Germinal center (tissue), 1 donor: Measurements from ENCODE around the gene HSF4.
A peak's percentile ranks its signal among the peaks of the same experiment; 100 is the strongest.

ENCODE experiments used
- DNase-seq: peaks from one replicate; pipeline ENCODE4 v3.0.0; 2012; ENCODE audit warnings: mixed read lengths, low spot score

HSF4 gene

DNA sequence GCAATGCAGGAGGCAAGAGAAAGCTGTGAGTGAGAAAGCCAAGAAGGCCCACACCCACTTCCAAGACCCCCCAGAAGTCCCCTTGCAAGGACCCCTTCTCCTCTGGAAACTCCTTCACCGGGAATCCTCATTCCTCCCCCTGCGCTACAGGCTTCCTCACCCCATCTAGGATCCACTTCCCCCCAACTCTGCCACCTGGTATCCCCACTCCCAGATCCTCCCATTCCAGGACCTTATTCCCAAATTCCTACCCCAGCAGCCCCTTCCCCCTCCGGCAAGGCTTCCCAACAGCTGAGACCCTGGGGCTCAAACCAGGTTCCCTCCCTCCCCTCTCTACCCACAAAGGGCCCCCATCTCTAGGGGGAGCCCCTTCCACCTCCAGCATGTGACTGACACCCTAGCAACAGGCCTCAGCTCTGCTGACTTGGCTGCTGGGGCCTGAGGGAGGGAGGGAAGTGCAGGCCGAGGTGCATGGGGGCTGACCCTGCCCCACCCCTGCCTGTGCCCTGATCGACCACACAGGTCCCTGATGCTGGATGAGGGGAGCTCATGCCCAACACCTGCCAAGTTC lies 2.1 kb downstream of the HSF4 start:
- no peak for DNase-seq

- DNase-seq = no peak
These were observed 3.0 kb downstream of the HSF4 start for GRCh38 chr16:67167588-67167987.

- no peak for DNase-seq
These were observed 4.5 kb downstream of the HSF4 start for GRCh38 chr16:67169011-67169451.

DNA sequence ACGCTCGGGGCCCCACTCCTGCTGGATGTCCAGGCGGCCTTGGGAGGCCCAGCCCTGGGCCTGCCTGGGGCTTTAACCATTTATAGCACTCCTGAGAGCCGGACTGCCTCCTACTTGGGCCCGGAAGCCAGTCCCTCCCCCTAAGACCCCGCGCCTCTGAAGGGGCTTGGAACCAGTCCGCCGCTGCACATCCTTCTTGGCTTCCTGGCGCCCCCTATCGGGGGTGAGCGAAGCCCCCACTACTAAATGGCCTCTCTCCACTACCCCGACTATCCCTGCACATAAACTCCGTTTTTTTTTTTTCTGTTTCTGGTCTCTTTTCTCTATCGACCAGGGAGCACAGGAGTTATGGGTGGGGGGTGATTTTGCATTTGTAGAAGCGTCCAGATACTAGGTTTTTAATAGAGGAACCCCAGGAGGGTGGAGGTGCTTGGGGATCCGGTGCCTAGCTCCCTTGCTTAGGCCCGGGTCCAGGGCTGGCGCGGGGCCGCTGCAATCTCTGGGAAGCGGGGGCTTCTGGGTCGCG lies 5.2 kb downstream of the HSF4 start:
- DNase-seq = no peak

- no peak for DNase-seq
These were observed 5.8 kb downstream of the HSF4 start, which contains the start of gene NOL3 for GRCh38 chr16:67170168-67170948. TSS of gene NOL3 (plus strand) at chr16:67170538.

DNA sequence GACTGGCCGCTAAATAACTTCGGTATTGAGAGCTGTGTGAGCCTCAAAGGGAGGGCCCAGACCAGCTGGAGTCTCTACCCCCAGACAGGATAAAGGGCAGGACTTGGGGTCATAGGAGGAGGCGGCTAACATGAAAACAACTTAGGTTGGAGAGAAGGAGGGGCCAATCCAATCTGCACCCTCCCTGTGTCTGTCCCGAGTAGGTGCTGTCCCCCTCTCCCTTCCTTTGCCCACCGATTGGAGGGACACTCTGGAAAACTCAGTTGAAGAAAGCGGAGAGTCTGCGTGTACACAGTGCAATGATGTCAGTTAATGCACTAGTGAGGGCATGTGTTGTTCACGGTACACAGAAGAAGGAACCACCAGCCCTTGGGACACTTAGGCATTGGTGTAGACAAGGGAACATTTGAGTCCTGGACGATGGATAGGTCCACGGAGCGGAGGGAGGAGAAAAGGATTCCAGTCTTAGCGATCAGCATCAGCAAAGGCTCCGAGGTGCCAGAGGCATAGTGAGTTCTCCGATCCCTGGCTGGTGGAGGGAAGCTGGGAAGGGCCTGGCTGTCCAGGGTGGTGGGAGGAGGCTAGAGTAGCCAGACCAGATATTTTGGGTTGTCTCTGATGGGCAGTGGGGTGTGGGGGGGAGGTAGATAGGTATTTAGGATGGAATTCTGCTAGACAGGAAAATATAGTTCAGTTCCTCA lies 6.6 kb downstream of the HSF4 start:
- no peak for DNase-seq

DNA sequence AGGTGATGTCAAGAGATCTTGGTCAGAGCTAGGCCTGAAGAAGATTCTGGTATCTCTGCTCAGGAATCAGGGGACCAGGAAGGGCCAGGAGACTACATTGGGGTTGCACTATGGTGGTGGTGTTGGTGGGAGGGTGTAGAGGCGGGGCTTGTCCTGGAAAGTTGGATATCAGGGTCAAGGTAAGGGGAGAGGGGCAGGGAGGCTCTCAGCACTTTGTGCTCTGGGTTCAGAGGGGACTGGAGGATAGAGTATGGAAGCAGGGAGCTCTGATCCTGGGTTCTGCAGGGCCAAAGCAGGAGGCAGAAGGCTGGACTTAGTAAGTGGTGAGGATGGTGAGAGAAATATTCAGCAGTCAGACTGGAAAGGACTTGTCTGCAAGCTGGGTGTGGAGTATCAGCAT lies 8.8 kb downstream of the HSF4 start:
- DNase-seq = no peak

- DNase-seq = peak; percentile 63
These were observed 9.5 kb downstream of the HSF4 start for GRCh38 chr16:67173808-67174705.

DNA sequence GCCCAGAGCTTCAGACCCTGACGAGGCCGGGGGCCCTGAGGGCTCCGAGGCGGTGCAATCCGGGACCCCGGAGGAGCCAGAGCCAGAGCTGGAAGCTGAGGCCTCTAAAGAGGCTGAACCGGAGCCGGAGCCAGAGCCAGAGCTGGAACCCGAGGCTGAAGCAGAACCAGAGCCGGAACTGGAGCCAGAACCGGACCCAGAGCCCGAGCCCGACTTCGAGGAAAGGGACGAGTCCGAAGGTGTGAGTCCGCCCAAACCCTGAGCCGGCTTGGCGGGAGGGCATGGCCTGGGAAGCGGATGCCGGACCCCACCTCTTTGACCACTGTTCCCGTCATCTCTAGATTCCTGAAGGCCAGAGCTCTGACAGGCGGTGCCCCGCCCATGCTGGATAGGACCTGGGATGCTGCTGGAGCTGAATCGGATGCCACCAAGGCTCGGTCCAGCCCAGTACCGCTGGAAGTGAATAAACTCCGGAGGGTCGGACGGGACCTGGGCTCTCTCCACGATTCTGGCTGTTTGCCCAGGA lies 10.2 kb downstream of the HSF4 start:
- DNase-seq = no peak

DNA sequence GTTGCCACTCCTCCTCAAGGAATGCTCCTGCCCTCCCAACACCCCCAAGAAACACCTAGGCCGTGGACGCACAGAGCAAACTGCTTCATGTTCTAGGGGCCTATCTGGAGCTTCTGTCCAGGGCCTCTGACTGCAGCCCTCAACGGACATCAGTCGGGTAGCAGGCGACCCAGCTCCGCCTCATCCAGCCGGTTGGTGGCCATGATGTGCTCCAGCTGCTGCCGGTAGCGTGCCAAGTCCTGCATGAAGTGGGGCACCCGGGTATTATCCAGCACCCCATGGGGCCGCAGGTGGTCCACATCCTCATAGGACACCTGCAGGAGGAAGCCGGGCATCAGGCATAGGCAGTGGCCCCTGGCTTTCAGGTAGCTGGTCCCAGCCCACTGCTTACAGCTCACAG lies 12.1 kb downstream of the HSF4 start:
- DNase-seq = no peak

DNA sequence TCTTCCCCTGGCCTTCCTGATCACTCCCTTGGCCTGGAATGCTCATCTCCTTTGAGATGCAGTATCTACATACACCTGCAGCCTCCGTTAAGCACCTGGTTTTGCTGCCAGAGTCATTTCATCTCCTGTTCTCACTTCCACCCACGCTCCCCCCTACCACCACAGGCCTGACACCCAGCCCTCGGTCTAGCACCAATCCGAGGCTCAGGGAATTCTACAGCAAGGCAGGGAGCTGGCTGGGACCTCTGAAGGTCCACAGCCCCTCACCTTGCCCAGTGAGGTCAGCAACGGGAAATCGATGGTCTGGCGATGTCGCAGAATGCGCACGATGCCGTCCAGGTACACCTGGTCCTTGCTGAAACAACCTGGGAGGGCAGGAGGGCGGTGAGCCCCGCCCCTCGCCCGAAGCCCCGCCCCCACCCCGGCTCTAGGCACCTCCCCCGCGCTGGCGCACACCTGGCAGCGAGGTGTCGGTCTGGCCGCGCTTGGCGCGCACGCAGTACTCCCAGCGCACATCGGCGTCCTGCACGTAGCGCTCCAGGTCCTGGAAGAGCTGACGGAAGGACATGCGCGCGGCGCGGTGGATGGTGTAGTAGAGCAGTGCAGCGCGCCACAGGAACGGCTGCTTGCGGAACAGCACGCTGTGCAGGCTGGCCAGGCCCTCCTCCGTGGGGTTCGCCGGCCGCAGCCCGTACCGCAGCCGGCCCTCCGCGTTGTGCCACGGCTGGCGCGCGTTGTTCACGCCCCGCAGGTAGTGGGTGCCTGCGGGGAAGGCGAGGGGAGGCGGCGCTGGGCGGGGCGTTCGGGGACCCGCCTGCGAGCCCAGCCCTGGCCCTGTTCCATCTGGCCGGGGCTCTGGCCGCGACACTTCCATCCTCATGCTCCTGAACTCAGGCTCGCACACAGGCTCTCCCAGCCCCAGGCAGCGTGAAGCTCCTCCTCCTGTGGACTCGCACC lies 13.5 kb downstream of the HSF4 start:
- peak; percentile 87 for DNase-seq

GRCh38 chr16:67179421-67180080 lies 15.0 kb downstream of the HSF4 start:
- no peak for DNase-seq

GRCh38 chr16:67180166-67180565 lies 15.6 kb downstream of the HSF4 start:
- DNase-seq = no peak

DNA sequence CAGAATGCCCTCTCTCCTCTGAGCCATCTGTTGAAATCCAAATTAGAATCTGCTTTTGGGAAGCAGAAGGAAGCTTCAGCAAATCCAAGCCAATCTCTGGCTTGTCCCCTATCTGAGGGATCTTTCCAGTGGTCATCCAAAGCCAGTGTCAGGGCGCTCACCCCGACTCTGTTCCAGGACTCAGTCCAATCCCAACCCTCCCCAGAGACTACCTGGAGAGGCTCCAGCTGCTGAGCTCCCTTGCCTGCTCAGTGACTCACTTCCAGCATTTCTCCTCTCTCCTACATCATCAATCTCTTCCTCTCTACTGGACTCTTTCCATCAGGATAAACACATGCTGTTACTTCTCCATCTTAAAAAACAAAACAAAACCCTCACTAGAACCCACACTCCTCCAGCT lies 16.8 kb downstream of the HSF4 start:
- DNase-seq = no peak

GRCh38 chr16:67182288-67182687 lies 17.7 kb downstream of the HSF4 start:
- DNase-seq = no peak

GRCh38 chr16:67183284-67183626 lies 18.7 kb downstream of the HSF4 start:
- DNase-seq = no peak

DNA sequence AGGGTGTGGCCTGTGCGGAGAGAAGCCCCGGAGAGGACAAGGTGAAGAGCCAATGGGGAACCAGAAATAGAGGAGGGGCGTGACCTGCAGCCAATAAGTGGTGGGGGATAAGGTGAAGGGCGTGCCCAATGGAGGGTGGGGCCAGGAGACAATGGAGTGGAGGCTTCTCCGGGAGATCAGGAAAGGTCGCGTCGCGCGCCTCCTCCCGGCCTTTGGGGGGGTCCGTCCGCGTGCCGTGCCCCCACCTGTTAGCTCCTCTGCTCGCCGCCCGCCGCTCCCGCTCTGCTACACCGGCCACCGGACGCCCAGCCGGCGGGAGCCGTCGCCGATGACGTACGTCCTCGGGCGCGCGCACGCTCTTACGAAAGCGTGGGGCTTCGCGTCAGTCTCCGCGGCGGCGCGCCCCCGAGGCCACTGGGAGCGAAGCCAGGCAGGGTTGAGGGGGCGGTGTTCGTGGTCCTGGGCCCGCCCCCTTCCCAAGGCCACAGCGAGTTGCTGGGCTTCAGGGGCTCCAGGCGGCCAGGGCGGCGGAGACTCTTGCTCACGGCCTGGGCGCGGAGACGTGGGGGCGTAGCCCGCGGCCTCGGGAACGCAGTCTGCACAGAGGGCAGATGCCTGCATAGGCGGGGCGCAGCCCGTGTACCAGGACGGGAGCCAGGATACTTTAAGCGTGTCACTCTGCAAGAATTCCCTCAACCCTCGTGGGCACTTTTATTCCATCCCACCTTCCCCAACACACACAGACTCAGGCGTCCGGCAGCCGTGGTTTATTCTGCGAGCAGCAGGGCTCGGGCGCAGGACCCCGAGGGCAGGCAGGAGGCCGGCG lies 19.3 kb downstream of the HSF4 start, which contains the start of gene MATCAP1:
Gene MATCAP1 (minus strand): TSS at position 337 of the 826 bp plus-strand sequence. CDS start 3,353 bp downstream, outside the sequence.
- peak; percentile 99 for DNase-seq

DNA sequence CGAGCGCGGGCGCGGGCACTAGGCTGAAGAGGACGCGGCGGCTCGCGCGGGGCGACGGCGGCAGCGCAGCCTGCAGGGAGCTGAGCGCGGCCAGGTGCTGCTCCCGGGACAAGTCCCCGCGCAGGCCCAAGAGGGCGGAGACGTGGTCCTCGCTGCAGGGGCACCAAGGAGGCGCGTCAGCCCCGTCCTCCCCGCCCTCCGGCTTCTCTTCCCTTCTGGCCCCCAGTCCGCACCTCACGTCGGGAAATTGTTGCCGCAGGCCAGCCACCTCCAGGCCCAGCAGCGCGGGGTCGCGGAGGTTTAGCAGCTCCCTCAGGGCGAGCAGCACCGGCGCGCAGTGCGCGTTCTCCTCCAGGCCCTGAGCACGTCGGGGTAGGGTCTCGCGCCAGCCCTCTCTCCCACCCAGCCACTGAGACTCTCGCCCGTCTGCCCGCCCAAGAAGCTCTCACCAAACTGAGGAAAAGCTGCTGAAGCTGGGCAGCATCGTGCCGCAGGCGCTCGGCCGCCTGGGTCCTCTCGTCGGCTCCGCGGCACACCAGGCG lies 20.0 kb downstream of the HSF4 start:
- no peak for DNase-seq
